GM19035 (cell line): ENCODE data around the gene FBXL2.
"Not testable (repeated sequence)": the region's sequence is repeated elsewhere in the genome, so short reads cannot be mapped to it uniquely, and the experiment has no call there.

ENCODE experiments used
- ATAC-seq: cut with Tn5 transposase; IDR thresholded peaks from one replicate; pipeline ENCODE4 v1.9.1; 2021; ENCODE audit not compliant: unreplicated experiment

Gene FBXL2

GRCh38 chr3:33315826-33316225, 38.6 kb downstream of the FBXL2 start:
- ATAC-seq: no peak

GRCh38 chr3:33317963-33318709, 40.9 kb downstream of the FBXL2 start:
- ATAC-seq: no peak

GRCh38 chr3:33318710-33319380, 41.6 kb downstream of the FBXL2 start:
- ATAC-seq: no peak

GRCh38 chr3:33322412-33322811, 45.2 kb downstream of the FBXL2 start:
- no peak for ATAC-seq

- ATAC-seq: no peak
Observed at GRCh38 chr3:33331414-33331813, 54.2 kb downstream of the FBXL2 start.

GRCh38 chr3:33334364-33334763, 57.1 kb downstream of the FBXL2 start:
- ATAC-seq: no peak

- ATAC-seq: not testable (repeated sequence)
Observed at GRCh38 chr3:33338936-33339465, 61.8 kb downstream of the FBXL2 start.

- ATAC-seq: no peak
Observed at GRCh38 chr3:33339758-33340157, 62.5 kb downstream of the FBXL2 start.

- no peak for ATAC-seq
Observed at GRCh38 chr3:33355611-33356010, 78.4 kb downstream of the FBXL2 start.

GRCh38 chr3:33358172-33358781, 81.0 kb downstream of the FBXL2 start:
- ATAC-seq: no peak

- no peak for ATAC-seq
Observed at GRCh38 chr3:33360136-33360825, 83.0 kb downstream of the FBXL2 start.

- ATAC-seq: no peak
Observed at GRCh38 chr3:33363113-33363800, 86.0 kb downstream of the FBXL2 start.

- no peak for ATAC-seq
Observed at GRCh38 chr3:33364060-33364459, 86.8 kb downstream of the FBXL2 start.

- no peak for ATAC-seq
Observed at GRCh38 chr3:33364531-33365128, 87.4 kb downstream of the FBXL2 start.

GRCh38 chr3:33372218-33373081, 95.2 kb downstream of the FBXL2 start:
- peak; percentile 55 for ATAC-seq

- ATAC-seq: no peak
Observed at GRCh38 chr3:33373082-33373437, 95.8 kb downstream of the FBXL2 start.

GRCh38 chr3:33377489-33377888, 100.2 kb downstream of the FBXL2 start:
- ATAC-seq: no peak

GRCh38 chr3:33377931-33378330, 100.7 kb downstream of the FBXL2 start:
- no peak for ATAC-seq

GRCh38 chr3:33380653-33381052, 103.4 kb downstream of the FBXL2 start:
- ATAC-seq: no peak
